Panc1 (cell line): ENCODE results near the gene NPHP4. TPM values are rescaled to one million over a fixed set of nuclear protein-coding genes. Genes with fewer than 3 reads are reported as not detected.

ENCODE experiments used
- ATAC-seq: fragments of 200-7000 bp; cut with Tn5 transposase; 2 replicates; pipeline ENCODE4 v1.9.1; 2020; ENCODE audit warnings: mild to moderate bottlenecking, moderate library complexity
- BruUV-seq: library from RNA; stranded (reverse); fragments of 400-500 nt; replicated peaks from 2 replicates; lab custom pipeline; 2021; lab: Mats Ljungman, UMichigan
- CTCF ChIA-PET: fragments of 300-600 bp; sonication (Branson Sonifier 250); formaldehyde crosslinking; loops from one replicate; lab custom pipeline; 2022; ENCODE audit warnings: antibody characterized with exemption; lab: Charles Lee
- POLR2A ChIA-PET: fragments of 300-600 bp; sonication (Branson Sonifier 250); formaldehyde crosslinking; loops from one replicate; lab custom pipeline; 2022; ENCODE audit warnings: antibody characterized with exemption; lab: Charles Lee
- DNase-seq: peaks from one replicate; pipeline ENCODE4 v3.0.0-alpha.2; 2010; ENCODE audit warnings: low read depth, low spot score
- H3K27ac ChIP-seq: 2 replicates; pipeline ENCODE4 v1.5.1; 2011; ENCODE audit warnings: mild to moderate bottlenecking, low read length, inconsistent platforms
- H3K27me3 ChIP-seq: fragments of 200-500 bp; sonication (Bioruptor generic); 2 replicates; pipeline ENCODE4 v1.6.0; 2014; ENCODE audit warnings: low read length, inconsistent platforms; ENCODE audit not compliant: control insufficient read depth, insufficient read depth
- H3K36me3 ChIP-seq: fragments of 200-500 bp; sonication (Bioruptor generic); 2 replicates; pipeline ENCODE4 v1.5.1; 2014; ENCODE audit warnings: inconsistent platforms, mild to moderate bottlenecking, low read length, moderate library complexity; ENCODE audit not compliant: control insufficient read depth, insufficient read depth
- H3K4me1 ChIP-seq: 2 replicates; pipeline ENCODE4 v1.5.1; 2011; ENCODE audit warnings: inconsistent platforms, mild to moderate bottlenecking, low read length, moderate library complexity; ENCODE audit not compliant: control insufficient read depth, insufficient read depth
- H3K4me3 ChIP-seq, 2 experiments: 2 replicates each; pipeline ENCODE4 v1.5.1; 2011 to 2012; ENCODE audit warnings: low read depth in 2 of 2, low read length in 2 of 2, mild to moderate bottlenecking in 2 of 2, inconsistent platforms in 1 of 2, moderate library complexity in 1 of 2
- H3K9me3 ChIP-seq: fragments of 200-500 bp; sonication (Bioruptor generic); 2 replicates; pipeline ENCODE4 v1.5.1; 2014; ENCODE audit warnings: low read depth, mild to moderate bottlenecking, inconsistent platforms, low read length, moderate library complexity; ENCODE audit not compliant: control insufficient read depth, insufficient read depth
- CTCF ChIP-seq: fragments of 450-650 bp; IDR thresholded peaks from 2 replicates; pipeline ENCODE4 v1.5.1; 2017; ENCODE audit warnings: mild to moderate bottlenecking
- POLR2AphosphoS5 ChIP-seq: IDR thresholded peaks from 2 replicates; pipeline ENCODE4 v1.6.1; 2012; ENCODE audit warnings: mild to moderate bottlenecking, low read depth, low read length, moderate library complexity
- REST ChIP-seq, 2 experiments: IDR thresholded peaks; 2 replicates each; pipeline ENCODE4 v1.6.1; 2011 to 2012; ENCODE audit warnings: low read depth in 2 of 2, control low read depth in 1 of 2, low read length in 1 of 2, mild to moderate bottlenecking in 1 of 2, moderate library complexity in 1 of 2; ENCODE audit not compliant: insufficient read depth in 1 of 2
- SIN3A ChIP-seq: IDR thresholded peaks from 2 replicates; pipeline ENCODE4 v1.6.1; 2012; ENCODE audit warnings: low read depth, mild to moderate bottlenecking, low read length, moderate library complexity, borderline replicate concordance; ENCODE audit not compliant: insufficient read depth
- TCF7L2 ChIP-seq: IDR thresholded peaks from 2 replicates; pipeline ENCODE4 v1.6.1; 2011; ENCODE audit warnings: mild to moderate bottlenecking, low read depth, low read length, inconsistent platforms
- in situ Hi-C: cut with HindIII; loops from 2 replicates; pipeline ENCODE4 v1.10.0; 2016; ENCODE audit warnings: low sequenced_read_pairs, low pct_unique_long_range_greater_than_20kb
- intact Hi-C: fragments of 100-400 bp; cut with micrococcal nuclease; formaldehyde crosslinking; loops from one replicate; pipeline ENCODE4 v1.10.0; 2022; ENCODE audit not compliant: unreplicated experiment
- total RNA-seq: library from RNA; stranded (reverse); gene quantifications from one replicate; pipeline ENCODE4 v1.2.1, GENCODE V29; 2021; ENCODE audit not compliant: unreplicated experiment

NPHP4 gene
- total RNA-seq, 1 experiment from 2014 or later, result 20.1 TPM

- no peak for TF ChIP-seq CTCF
- no peak for TF ChIP-seq POLR2AphosphoS5
- TF ChIP-seq SIN3A, result no peak
- ChIA-PET CTCF (no interaction called here), POLR2A (no interaction called here)
- in situ Hi-C loops (no loop called here), intact Hi-C loops (no loop called here)
- Histone ChIP-seq H3K36me3 (no peaks in the 10 kb centered on the region), H3K4me3 (no peak overlapping the region), H3K27me3 (no peaks in the 10 kb centered on the region), H3K9me3 (no peaks in the 10 kb centered on the region), H3K27ac (no peak overlapping the region), H3K4me1 (no peaks in the 10 kb centered on the region)
- ATAC-seq, result no peak
- no TSS peak for BruUV-seq
- no peak for DNase-seq
Observed at GRCh38 chr1:5910276-5910620, 82.0 kb downstream of the NPHP4 start.

- ChIA-PET CTCF (no interaction called here), POLR2A (no interaction called here)
- Histone ChIP-seq H3K4me3 (no peak overlapping the region), H3K27me3 (no peaks in the 10 kb centered on the region), H3K9me3 (no peaks in the 10 kb centered on the region), H3K27ac (no peak overlapping the region), H3K36me3 (no peaks in the 10 kb centered on the region), H3K4me1 (no peaks in the 10 kb centered on the region)
- BruUV-seq, result no TSS peak
- TF ChIP-seq CTCF (no peak), REST (IDR thresholded peaks at IDR 0.05; ENCODE audit: insufficient read depth in 1 of 2, low read depth in 2 of 2, low read length in 1 of 2) (no peak), TCF7L2 (no peak)
- DNase-seq (no peak), ATAC-seq (no peak)
- in situ Hi-C loops, result no loop called here
- intact Hi-C loops, result no loop called here
Observed at GRCh38 chr1:5909576-5910275, 82.5 kb downstream of the NPHP4 start.
